GM18508 (cell line): ENCODE data around the gene LDAF1.

ENCODE experiments used
- ATAC-seq: cut with Tn5 transposase; IDR thresholded peaks from one replicate; pipeline ENCODE4 v1.9.1; 2021; ENCODE audit warnings: moderate number of reproducible peaks; ENCODE audit not compliant: insufficient read depth, unreplicated experiment

The LDAF1 gene

GRCh38 chr16:21227866-21228265 lies 69.4 kb downstream of the LDAF1 start:
- no peak for ATAC-seq

- ATAC-seq: no peak
These were observed 69.9 kb downstream of the LDAF1 start for GRCh38 chr16:21228361-21228872.
